Effector memory CD4-positive, alpha-beta T cell (primary cell): Measurements from ENCODE around the gene BPIFA2.

Experiments
- DNase-seq, 3 donors: peaks; one replicate each; pipeline ENCODE4 v3.0.0-alpha.2; 2020
- H3K27ac ChIP-seq: 2 replicates; pipeline ENCODE4 v1.7.0; 2013; ENCODE audit warnings: mild to moderate bottlenecking, low read length, moderate library complexity; ENCODE audit not compliant: insufficient read depth, poor library complexity, severe bottlenecking
- H3K27me3 ChIP-seq: replicated peaks from 2 replicates; pipeline ENCODE4 v1.7.0; 2013; ENCODE audit warnings: mild to moderate bottlenecking, low read length; ENCODE audit not compliant: insufficient read depth, control insufficient read depth, poor library complexity, severe bottlenecking
- H3K36me3 ChIP-seq: 2 replicates; pipeline ENCODE4 v1.7.0; 2013; ENCODE audit warnings: mild to moderate bottlenecking, low read length, moderate library complexity; ENCODE audit not compliant: control insufficient read depth, insufficient read depth
- H3K4me1 ChIP-seq: 2 replicates; pipeline ENCODE4 v1.7.0; 2013; ENCODE audit warnings: low read length, mild to moderate bottlenecking; ENCODE audit not compliant: control insufficient read depth, insufficient read depth, poor library complexity, severe bottlenecking
- H3K4me3 ChIP-seq: 2 replicates; pipeline ENCODE4 v1.7.0; 2013; ENCODE audit warnings: low read length, low read depth, mild to moderate bottlenecking; ENCODE audit not compliant: insufficient read depth, poor library complexity, severe bottlenecking
- H3K9me3 ChIP-seq: 2 replicates; pipeline ENCODE4 v1.7.0; 2013; ENCODE audit warnings: mild to moderate bottlenecking, low read length, moderate library complexity; ENCODE audit not compliant: control insufficient read depth

Gene BPIFA2

DNA sequence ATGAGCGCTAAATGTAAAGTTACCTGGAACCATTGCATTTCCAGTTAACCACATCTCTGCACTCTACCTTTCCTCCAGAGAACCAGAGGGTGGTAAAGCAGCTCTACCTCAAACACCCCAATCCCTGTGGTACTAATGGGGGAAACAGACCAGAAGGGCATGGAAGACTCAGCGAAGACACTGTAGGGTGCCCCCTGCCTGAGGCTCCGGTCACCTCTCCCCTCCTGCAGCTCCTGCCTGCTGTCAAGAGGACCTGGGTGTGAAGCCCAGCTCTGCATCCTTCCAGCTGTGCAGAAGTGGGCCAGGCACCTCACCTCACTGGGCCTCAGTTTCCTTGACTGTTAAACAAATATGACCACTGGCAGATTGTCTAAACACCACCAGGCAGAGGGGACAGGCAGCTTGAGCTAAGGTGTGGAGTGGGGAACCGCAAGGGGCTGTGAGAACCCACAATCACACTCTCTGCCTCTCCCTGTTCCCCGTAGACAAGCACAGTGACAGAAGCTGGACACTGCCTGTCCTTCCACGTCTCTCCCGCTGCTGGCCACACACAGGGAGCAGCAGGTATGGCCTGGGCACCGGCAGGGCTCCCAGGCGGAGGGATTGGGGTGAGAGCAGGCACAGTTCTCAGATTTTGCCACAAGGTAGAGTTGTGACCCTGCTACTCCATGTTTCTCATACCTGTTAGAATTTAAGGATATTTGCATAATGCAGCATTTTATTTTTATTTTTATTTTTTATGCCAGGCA is 9.1 kb upstream of the BPIFA2 start:
- Histone ChIP-seq H3K9me3 (no peaks in the 10 kb centered on the region), H3K27me3 (no peaks in the 10 kb centered on the region), H3K36me3 (no peaks in the 10 kb centered on the region), H3K27ac (no peak overlapping the region), H3K4me1 (no peaks in the 10 kb centered on the region), H3K4me3 (no peak overlapping the region)
- no peak for DNase-seq

DNA sequence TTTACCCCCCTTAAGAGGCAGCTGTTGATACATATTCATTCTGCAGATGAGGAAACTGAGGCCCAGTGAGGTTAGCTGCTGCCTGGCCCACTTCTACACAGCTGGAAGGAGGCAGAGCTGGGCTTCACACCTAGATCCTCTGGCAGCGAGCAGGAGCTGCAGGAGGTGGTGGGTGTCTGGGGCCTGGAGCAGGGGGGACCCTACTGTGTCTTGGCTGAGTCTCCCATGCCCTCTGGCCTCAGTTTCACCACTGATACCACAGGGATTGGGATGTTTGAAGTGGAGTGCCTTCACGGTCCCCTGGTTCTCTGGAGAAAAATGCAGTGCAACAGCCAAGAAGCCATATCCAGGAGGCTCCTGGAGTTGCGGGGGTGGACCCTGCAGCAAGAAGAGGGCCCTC is 8.2 kb upstream of the BPIFA2 start:
- no peak for DNase-seq
- H3K27me3 ChIP-seq, result no peaks in the 10 kb centered on the region
- no peaks in the 10 kb centered on the region for H3K4me1 ChIP-seq

DNA sequence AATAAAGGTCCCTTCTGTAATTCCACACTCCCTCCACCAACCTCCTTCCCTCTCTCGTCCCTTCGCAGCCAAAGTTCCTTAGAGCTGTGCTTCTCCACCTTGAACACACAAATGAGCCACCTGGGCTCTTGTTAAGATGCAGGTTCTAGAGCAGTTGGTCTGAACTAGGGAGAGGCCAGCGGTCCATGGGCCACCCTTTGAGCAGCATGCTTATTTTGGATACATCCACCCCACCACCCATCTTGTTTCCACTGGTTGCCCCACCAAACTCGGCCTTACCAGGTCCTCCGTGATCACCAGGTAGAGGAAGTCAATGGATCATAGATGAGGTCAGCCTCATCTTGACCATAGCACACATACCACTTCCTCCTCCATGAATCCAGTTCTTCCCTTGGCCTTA is 7.3 kb upstream of the BPIFA2 start:
- no peak for DNase-seq
- no peak overlapping the region for H3K27ac ChIP-seq
- no peak overlapping the region for H3K4me3 ChIP-seq
- H3K27me3 ChIP-seq, result no peaks in the 10 kb centered on the region
- no peaks in the 10 kb centered on the region for H3K36me3 ChIP-seq
- H3K9me3 ChIP-seq, result no peaks in the 10 kb centered on the region
- no peaks in the 10 kb centered on the region for H3K4me1 ChIP-seq

More for the DNA sequence above, 8.2 kb upstream of the BPIFA2 start:
- no peak overlapping the region for H3K4me3 ChIP-seq
- no peak overlapping the region for H3K27ac ChIP-seq
- no peaks in the 10 kb centered on the region for H3K9me3 ChIP-seq
- H3K36me3 ChIP-seq, result no peaks in the 10 kb centered on the region

DNA sequence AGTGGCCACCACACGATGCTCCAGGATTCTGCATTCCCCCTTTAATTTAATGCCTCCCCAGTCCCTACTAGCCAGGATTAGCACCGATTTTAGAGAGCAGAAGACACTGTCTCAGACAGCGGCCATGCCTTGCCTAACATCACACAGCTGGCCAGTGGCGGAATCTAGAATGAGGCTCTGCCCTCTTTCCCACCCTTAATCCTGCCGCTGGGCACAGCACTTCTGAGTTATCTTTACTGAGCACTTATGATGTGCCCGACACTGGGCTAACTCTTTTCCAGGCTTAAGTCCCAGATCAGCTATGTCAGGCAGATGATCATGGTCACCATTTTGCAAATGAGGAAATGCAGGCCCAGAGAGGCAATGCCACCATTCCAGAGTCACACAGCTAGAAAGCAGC is 5.6 kb upstream of the BPIFA2 start:
- H3K36me3 ChIP-seq, result no peaks in the 10 kb centered on the region

DNA sequence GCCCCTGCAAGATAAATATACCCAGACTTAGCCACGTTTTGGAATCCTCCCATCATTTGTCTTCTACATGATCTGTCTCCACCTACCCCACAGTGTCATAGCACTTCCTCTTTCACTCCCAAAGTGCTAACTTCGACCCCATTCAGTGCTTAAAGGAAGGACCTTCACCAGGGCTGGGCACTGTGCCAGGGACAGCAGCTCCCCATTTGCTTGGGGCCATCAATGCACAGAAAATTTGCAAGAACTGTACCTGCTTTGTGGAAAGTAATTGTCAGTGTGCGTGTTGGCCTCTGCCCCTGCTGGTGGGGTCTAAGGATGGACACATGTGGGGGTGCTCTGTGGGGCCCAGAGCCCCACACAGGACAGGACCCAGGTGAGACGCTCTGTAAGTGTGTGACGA is 5.2 kb upstream of the BPIFA2 start:
- Histone ChIP-seq H3K36me3 (no peaks in the 10 kb centered on the region), H3K9me3 (no peaks in the 10 kb centered on the region), H3K27me3 (no peaks in the 10 kb centered on the region), H3K27ac (no peak overlapping the region), H3K4me1 (no peaks in the 10 kb centered on the region), H3K4me3 (no peak overlapping the region)
- no peak for DNase-seq

More for the DNA sequence above, 5.6 kb upstream of the BPIFA2 start:
- H3K4me1 ChIP-seq, result no peaks in the 10 kb centered on the region
- DNase-seq, result no peak
- H3K4me3 ChIP-seq, result no peak overlapping the region
- no peaks in the 10 kb centered on the region for H3K9me3 ChIP-seq
- no peaks in the 10 kb centered on the region for H3K27me3 ChIP-seq
- H3K27ac ChIP-seq, result no peak overlapping the region

DNA sequence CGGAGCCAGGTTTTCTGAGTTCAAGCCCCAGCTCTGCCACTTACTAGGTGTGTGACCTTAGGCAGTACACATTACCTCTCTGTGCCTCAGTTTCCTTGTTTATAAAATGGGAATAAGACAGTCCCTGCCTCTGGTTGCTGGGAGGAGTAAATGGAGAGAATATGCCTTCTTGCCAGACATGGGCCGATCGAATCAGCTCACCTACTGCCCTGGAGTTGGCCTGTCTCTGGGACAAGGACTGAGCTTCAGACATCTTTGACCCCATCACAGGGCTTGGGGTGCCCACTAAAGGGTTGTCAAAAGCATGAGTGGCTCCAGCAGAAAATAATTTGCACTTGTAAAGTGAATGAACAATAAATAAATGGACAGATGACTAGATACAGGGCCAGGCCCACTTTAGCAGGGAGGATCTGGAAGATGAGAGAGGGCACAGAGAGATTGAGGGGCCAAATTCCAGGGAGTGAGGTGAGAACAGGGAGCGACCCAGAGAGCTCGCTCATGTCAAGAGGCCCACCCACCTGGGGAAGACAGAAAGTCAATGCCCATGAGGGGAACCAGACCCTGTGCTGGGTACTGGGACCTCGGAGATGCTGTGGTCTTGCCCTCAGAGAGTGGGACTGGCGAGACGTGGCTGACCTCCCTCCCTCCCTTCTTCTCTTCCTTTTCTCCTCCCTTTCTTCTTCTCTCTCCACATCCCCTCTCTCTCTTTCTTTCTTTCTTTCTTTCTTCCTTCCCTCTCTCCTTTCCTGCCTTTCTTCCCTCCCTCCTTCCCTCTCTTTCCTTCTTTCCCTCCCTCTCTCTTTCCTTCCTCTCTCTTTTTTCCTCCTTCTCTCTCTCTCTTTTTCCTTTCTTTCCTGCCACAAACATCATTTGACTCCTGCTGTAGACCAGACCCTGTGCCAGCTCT is 3.9 kb upstream of the BPIFA2 start:
- Histone ChIP-seq H3K4me3 (no peak overlapping the region), H3K9me3 (no peaks in the 10 kb centered on the region), H3K27ac (no peak overlapping the region), H3K4me1 (no peaks in the 10 kb centered on the region), H3K36me3 (no peaks in the 10 kb centered on the region), H3K27me3 (no peaks in the 10 kb centered on the region)
- no peak for DNase-seq

DNA sequence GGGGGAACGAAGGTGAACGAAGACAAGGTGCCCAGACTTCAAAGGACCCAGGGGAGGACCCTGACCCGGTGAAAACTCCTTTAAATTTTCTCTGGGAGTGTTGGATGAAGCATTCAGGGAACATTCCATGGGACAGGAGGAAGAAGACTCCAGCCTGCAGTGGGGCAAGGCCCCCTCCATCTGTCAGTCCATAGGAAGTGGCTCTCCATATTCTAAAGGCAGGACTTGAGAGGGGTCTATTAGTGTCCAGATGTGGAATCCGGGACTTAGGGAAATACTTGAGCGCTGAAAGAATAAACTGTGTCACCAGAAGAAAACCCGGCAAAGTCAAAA is 3.2 kb upstream of the BPIFA2 start:
- no peak for DNase-seq
- H3K4me1 ChIP-seq, result no peaks in the 10 kb centered on the region
- no peak overlapping the region for H3K4me3 ChIP-seq
- no peaks in the 10 kb centered on the region for H3K36me3 ChIP-seq
- no peaks in the 10 kb centered on the region for H3K27me3 ChIP-seq
- no peaks in the 10 kb centered on the region for H3K9me3 ChIP-seq
- no peak overlapping the region for H3K27ac ChIP-seq

DNA sequence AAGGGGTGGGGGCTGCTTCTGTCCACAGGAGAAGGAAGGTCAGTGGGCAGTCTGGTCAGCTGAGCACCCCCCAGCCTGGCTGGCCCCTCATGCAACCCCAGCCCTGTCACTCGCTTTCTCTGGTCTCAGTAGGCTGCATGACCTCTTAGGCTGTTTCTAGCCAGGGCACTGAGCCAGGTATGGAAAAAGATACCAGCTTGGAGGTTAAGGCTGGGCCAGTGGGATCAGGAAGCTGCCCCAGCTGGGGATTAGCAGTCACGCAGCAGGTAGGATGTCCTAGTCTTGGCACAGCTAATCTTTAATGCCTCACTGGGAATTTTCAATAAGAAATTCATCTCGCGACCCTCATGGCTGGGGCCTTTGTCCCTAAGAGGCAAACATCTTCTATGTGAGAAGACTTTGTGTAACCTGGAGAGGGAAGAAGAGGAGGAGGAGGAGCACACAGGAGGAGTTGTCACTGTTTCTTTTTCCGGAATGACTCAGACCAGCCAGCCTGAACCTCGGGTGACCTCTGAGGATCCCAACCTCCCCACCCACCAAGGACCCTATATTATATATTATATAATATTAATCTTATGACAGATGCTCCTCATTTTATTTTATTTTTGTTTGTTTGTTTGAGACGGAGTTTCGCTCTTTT is 2.4 kb upstream of the BPIFA2 start:
- DNase-seq, result no peak
- H3K4me3 ChIP-seq, result no peak overlapping the region
- H3K27me3 ChIP-seq, result no peaks in the 10 kb centered on the region
- no peaks in the 10 kb centered on the region for H3K36me3 ChIP-seq
- H3K27ac ChIP-seq, result no peak overlapping the region
- H3K4me1 ChIP-seq, result no peaks in the 10 kb centered on the region
- H3K9me3 ChIP-seq, result no peaks in the 10 kb centered on the region

DNA sequence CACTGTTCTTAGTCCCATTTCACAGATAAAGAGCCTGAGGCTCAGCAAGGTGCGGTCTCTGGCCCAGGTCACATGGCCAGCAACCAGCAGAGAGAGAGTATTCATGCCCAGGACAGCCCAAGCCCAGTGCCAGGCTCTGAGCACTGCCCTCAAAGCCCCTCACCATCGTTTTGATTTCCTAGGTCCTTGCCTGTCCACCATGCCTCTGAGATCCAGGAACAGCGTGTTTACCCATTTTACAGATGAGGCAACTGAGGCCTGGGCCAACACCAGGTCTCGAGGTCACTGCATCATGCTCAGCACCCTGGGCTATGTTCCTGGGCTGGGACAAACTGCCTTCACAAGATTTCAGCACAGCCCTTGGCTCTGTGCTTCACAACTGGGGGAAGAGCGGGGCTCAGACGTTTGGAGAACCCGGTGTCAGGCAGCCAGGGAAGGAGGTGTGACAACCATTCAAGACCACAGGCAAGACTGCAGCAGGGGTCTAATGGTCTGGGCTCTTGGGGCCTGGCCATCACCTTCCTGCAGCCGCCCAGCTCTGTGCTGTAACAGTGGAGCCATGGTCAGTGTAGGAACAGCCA is 1.3 kb upstream of the BPIFA2 start:
- Histone ChIP-seq H3K4me1 (no peaks in the 10 kb centered on the region), H3K36me3 (no peaks in the 10 kb centered on the region), H3K27ac (no peak overlapping the region), H3K9me3 (no peaks in the 10 kb centered on the region), H3K27me3 (no peaks in the 10 kb centered on the region), H3K4me3 (no peak overlapping the region)
- DNase-seq, result no peak
